LNCaP clone FGC (cell line): Measurements from ENCODE around the gene CCDC201.

ENCODE experiments used
- DNase-seq: peaks from one replicate; pipeline ENCODE4 v3.0.0-alpha.2; 2011; ENCODE audit warnings: low read depth
- H3K4me3 ChIP-seq: 2 replicates; pipeline ENCODE4 v1.5.1; 2011; ENCODE audit warnings: mild to moderate bottlenecking, low read depth, low read length, control low read depth
- TF ChIP-seq, protein P1 (sequence below): IDR thresholded peaks from 2 replicates; pipeline ENCODE4 v1.5.1; 2012; ENCODE audit warnings: mild to moderate bottlenecking; ENCODE audit not compliant: control insufficient read depth, insufficient read depth; ENCODE audit errors: extremely low read depth

CCDC201 gene, protein sequence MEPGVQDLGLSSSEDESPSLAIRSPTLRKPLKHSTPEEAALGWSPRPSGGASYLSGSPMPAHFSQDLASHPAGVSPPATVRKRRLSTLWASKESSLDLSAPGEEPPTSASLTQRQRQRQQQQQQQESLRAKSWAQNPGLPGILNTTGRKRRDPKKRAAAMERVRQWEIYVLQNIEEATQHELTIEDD

DNA sequence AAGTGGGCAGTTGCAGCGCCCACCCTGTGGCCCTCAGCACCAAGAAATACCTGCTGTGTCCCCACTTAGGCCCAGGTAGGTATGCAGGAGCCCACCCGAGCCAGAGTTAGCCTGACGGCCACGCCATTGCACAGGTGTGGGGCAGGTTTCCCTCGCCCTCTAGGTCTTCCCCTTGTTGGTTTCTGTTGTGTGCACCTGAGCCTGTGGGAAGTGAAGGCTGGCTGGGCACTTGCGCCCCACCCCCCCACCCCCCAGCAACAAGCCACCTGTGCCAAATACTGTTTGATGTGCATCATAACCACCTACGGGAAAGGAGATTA is at the start of gene CCDC201:
Gene CCDC201 (minus strand): TSS at position 48 of the 320 bp plus-strand sequence. CDS start 75 bp downstream, outside the sequence.
- no peak for DNase-seq
- TF ChIP-seq, protein P1, sequence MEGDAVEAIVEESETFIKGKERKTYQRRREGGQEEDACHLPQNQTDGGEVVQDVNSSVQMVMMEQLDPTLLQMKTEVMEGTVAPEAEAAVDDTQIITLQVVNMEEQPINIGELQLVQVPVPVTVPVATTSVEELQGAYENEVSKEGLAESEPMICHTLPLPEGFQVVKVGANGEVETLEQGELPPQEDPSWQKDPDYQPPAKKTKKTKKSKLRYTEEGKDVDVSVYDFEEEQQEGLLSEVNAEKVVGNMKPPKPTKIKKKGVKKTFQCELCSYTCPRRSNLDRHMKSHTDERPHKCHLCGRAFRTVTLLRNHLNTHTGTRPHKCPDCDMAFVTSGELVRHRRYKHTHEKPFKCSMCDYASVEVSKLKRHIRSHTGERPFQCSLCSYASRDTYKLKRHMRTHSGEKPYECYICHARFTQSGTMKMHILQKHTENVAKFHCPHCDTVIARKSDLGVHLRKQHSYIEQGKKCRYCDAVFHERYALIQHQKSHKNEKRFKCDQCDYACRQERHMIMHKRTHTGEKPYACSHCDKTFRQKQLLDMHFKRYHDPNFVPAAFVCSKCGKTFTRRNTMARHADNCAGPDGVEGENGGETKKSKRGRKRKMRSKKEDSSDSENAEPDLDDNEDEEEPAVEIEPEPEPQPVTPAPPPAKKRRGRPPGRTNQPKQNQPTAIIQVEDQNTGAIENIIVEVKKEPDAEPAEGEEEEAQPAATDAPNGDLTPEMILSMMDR: no peak
- no peak within 1 kb of the TSS for H3K4me3 ChIP-seq

DNA sequence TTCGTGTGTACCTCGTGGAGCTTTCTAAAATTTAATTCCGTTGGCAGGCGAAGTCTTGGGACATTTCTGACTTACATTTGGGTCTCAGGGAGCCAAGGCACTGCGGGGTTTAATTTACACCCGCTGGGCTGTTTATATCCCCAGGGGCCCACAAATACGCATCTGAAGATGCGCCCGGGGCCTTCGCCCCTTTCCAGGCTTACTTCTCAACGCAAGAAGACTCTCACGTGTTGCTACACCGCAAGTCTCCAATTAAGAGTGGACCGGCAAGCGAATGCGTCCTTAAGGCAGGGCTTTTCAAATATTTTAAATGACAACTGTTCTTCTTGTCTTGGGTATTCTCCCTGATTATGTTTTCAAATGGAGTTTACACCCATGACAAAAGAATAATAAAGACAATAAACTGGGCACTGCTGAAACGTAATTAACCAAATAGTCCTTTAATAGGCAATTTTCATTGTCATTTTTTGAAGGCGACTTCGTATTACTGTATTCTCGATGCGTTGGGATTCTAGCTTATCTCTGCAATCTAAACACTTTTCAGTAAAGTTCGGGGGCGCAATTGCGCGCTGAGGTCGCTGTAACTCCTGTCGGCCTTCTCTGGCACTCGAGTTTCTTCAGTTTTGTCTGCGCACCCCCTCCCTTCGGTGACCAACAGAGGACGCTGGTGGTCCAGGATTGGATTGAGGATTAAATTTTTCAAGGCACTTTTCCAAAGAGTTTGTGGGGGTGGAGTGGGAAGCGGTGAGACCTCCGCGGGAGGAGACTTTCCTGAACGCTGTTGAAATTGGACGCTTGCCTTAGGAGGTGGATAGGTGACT is 49.0 kb upstream of the CCDC201 start:
- TF ChIP-seq, protein P1: peak; percentile 53
- peak overlapping the region; percentile 51 for H3K4me3 ChIP-seq
- no peak for DNase-seq

DNA sequence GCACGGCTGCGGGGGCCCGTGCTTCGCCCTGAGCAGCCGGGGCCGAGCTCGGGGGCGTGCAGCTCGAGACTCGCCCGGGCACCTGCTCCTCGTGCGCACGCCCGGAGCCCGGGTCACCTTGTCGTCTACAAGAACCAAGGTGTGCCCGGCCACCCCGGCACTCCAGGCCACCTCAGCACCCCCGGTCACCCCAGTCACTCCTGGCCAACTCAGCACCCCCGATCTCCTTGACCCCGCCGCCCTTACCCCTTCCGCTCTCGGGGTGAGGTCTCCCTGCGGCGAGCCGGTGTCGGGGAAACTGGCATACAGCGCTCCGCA is 48.5 kb upstream of the CCDC201 start:
- peak overlapping the region; percentile 51 for H3K4me3 ChIP-seq
- TF ChIP-seq, protein P1: no peak
- no peak for DNase-seq

DNA sequence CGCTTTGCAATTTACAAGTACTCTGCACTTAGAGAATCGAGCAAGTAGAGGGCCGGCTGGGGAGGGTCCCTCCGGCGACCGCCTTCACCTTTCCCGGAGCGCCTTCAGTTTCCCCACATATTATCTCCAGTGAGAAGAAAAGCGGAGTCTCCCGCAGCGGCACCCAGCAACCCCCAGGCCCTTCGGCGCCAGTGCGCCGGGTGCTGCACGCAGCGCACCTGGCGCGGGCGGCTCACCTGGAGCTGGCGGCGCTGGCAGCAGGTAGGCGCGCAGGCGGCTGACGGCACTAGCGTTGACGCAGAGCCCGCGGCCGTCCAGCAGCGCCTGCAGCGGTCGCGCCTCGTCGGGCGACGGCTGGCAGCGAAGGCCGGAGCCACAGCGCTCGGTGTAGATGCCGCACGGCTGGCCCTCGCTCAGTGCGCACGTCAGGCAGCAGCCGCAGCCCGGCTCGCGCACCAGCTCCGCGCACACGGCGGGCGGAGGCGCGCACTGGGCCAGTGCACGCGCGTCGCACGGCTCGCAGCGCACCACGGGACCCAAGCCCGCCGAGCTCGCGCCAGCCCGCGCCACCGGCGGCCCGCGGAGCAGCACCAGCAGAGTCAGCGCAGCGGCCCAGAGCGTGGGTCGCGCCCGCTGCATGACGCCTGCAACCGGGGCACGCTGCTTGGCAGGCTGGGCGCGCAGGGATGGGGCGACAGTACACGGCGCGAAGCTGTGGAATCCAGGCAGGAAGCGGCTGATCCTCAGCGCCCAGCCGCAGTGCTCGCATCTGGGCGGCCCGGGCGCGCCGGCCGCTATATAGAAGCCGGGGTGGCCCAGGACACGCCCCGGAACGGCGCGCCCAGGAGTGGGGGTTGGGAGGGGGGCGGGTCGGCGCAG is 47.9 kb upstream of the CCDC201 start, which contains the start of gene IGFBP3:
Gene IGFBP3 (minus strand): TSS at position 771 of the 879 bp plus-strand sequence. CDS start 132 bp downstream, at position 639.
- DNase-seq: peak; percentile 62
- TF ChIP-seq, protein P1: 0 out of 2 replicates have a peak, but pooled peaks have one; percentile 7
- H3K4me3 ChIP-seq: peak within 1 kb of the TSS; percentile 51

DNA sequence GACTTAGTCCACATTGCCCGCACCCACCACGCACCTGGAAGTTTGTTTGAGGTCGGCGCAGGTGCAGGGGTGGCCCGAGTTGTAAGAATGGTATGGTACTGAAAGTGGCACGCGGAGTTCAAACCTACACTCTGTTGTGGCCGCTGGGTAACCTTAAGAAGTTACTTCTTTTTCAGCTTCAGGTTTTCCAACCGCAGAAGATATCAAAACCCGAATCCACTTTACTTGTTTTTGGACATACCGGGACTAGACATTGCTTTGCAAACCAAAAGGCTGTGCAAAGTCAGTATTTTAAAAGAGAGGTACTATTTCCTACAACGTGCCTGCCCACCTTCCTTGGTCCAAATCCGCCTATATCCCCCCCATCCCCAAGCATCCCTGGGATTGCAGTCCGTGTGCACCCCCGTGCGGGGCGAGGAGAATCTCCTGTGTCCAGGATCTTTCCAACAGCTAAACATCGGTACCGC is 47.1 kb upstream of the CCDC201 start:
- TF ChIP-seq, protein P1: no peak
- DNase-seq: no peak
- peak overlapping the region; percentile 51 for H3K4me3 ChIP-seq

DNA sequence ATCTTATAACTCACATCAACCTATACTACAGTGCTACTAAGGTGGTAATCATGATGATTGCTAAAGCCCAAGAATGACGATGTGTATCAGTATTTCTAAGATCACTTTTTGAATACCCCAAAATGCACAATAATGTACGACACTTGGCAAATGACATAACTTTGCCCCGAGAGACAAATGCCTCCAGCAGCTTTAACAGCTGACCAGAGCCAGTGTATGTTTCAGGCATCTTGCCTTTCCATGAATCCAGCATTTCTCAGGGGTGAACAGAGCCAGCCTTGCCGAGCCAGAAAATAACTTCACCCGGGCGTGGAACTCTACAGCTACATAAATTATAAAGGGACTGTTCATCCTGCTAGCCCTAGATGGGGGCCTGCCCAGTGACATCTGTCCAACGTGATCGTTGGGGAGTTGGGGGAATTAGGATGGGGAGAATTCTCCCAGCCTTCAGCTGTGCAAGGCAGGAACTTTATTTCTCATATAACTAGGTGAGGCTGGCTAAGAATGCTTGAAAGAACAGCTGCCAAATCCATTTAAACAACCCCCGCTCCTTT is 46.4 kb upstream of the CCDC201 start:
- H3K4me3 ChIP-seq: no peak overlapping the region
- TF ChIP-seq, protein P1: no peak
- no peak for DNase-seq
